ENCODE measurements around the gene ICAM1. TPM values are rescaled to one million over a fixed set of nuclear protein-coding genes. Genes with fewer than 3 reads are reported as not detected.

ICAM1 gene
- total and polyA plus RNA-seq, 10 of the 15 experiments (the other 5 are each of a cell fraction or from before 2014, with no cell fraction given): 7.6 to 115 (median 60.2) TPM

DNA sequence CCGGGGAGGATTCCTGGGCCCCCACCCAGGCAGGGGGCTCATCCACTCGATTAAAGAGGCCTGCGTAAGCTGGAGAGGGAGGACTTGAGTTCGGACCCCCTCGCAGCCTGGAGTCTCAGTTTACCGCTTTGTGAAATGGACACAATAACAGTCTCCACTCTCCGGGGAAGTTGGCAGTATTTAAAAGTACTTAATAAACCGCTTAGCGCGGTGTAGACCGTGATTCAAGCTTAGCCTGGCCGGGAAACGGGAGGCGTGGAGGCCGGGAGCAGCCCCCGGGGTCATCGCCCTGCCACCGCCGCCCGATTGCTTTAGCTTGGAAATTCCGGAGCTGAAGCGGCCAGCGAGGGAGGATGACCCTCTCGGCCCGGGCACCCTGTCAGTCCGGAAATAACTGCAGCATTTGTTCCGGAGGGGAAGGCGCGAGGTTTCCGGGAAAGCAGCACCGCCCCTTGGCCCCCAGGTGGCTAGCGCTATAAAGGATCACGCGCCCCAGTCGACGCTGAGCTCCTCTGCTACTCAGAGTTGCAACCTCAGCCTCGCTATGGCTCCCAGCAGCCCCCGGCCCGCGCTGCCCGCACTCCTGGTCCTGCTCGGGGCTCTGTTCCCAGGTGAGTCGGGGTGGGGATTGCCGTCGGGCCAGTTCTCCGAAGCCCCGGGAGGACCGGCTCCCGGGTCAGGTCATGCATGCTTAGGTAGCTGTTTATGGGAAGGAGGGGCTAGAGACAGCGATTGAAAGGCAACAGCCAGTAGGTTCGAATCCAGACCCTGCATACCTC lies at the start of gene ICAM1 (continued):
- TF ChIP-seq, protein P1, sequence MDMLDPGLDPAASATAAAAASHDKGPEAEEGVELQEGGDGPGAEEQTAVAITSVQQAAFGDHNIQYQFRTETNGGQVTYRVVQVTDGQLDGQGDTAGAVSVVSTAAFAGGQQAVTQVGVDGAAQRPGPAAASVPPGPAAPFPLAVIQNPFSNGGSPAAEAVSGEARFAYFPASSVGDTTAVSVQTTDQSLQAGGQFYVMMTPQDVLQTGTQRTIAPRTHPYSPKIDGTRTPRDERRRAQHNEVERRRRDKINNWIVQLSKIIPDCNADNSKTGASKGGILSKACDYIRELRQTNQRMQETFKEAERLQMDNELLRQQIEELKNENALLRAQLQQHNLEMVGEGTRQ (IDR thresholded peaks at IDR 0.05; ENCODE audit: borderline replicate concordance, low read depth, low read length): peak; percentile 41
- TF ChIP-seq CREM (IDR thresholded peaks at IDR 0.05; ENCODE audit: low read depth) (peak; percentile 37), RAD51 (IDR thresholded peaks at IDR 0.05) (peak; percentile 62), RB1 (IDR thresholded peaks at IDR 0.05; ENCODE audit: borderline replicate concordance) (peak; percentile 18; the same call in 1 of the 2 replicates), CBFB (IDR thresholded peaks at IDR 0.05; ENCODE audit: low read depth) (peak; percentile 85), SPI1 (IDR thresholded peaks at IDR 0.05; ENCODE audit: borderline replicate concordance, insufficient read depth, low read depth, low read length) (no peak), PAX5 (IDR thresholded peaks at IDR 0.05; ENCODE audit: borderline replicate concordance, low read depth, low read length) (peak; percentile 61; the same call in 1 of the 2 replicates), E4F1 (IDR thresholded peaks at IDR 0.05; ENCODE audit: borderline replicate concordance, partially characterized antibody) (peak; percentile 50), ZBED1 (IDR thresholded peaks at IDR 0.05; ENCODE audit: borderline replicate concordance) (no peak; the same call in 1 of the 2 replicates), EGR1 (IDR thresholded peaks at IDR 0.05; ENCODE audit: borderline replicate concordance in 1 of 2, low read depth in 2 of 2, low read length in 2 of 2) (0 out of 3 replicates have a peak, but pooled peaks of 1 of the 2 experiments have one; percentile 38), NFYB (IDR thresholded peaks at IDR 0.05; ENCODE audit: insufficient read depth, low read depth, low read length) (no peak), GABPA (IDR thresholded peaks at IDR 0.05; ENCODE audit: low read depth) (peak; percentile 71), YY1 (IDR thresholded peaks at IDR 0.05; ENCODE audit: low read depth, low read length) (peak; percentile 62; the same call in 1 of the 2 replicates), KLF5 (IDR thresholded peaks at IDR 0.05; ENCODE audit: partially characterized antibody) (no peak), JUNB (IDR thresholded peaks at IDR 0.05) (no peak), PML (IDR thresholded peaks at IDR 0.05; ENCODE audit: low read length) (peak; percentile 92), NFIC (IDR thresholded peaks at IDR 0.05; ENCODE audit: low read depth, low read length) (no peak), ZSCAN29 (IDR thresholded peaks at IDR 0.05) (peak; percentile 96), SMAD5 (IDR thresholded peaks at IDR 0.05; ENCODE audit: low read depth) (peak; percentile 96), NR2C1 (IDR thresholded peaks at IDR 0.05) (peak; percentile 49; the same call in 1 of the 2 replicates), MTA3 (IDR thresholded peaks at IDR 0.05; ENCODE audit: borderline replicate concordance, low read length) (0 out of 2 replicates have a peak, but pooled peaks have one; percentile 10), TCF3 (IDR thresholded peaks at IDR 0.05; ENCODE audit: borderline replicate concordance, insufficient read depth, low read depth, low read length) (peak; percentile 96), ETV6 (conservative IDR thresholded peaks at IDR 0.05 in 1 of 2, IDR thresholded peaks at IDR 0.05 in 1 of 2; ENCODE audit: borderline replicate concordance in 1 of 2, low read depth in 1 of 2) (peak in 1 of 2 experiments; percentile 64; a peak in 1 of 4 replicates), FOXK2 (IDR thresholded peaks at IDR 0.05) (no peak), CHD1 (IDR thresholded peaks at IDR 0.05; ENCODE audit: low read depth, low read length) (peak; percentile 5; the same call in 1 of the 2 replicates), DPF2 (IDR thresholded peaks at IDR 0.05) (no peak; the same call in 1 of the 2 replicates), ZNF207 (IDR thresholded peaks at IDR 0.05; ENCODE audit: borderline replicate concordance) (0 out of 2 replicates have a peak, but pooled peaks have one; percentile 16), BMI1 (IDR thresholded peaks at IDR 0.05; ENCODE audit: borderline replicate concordance) (0 out of 2 replicates have a peak, but pooled peaks have one; percentile 17), BACH1 (IDR thresholded peaks at IDR 0.05; ENCODE audit: borderline replicate concordance) (peak; percentile 51; the same call in 1 of the 2 replicates), CREB1 (IDR thresholded peaks at IDR 0.05; ENCODE audit: low read depth) (peak; percentile 73; the same call in 1 of the 2 replicates)

Data from GM12878 (cell line).